Suprapubic skin (tissue), 4 donors: ENCODE data around the gene KIT. TPM values are rescaled to one million over a fixed set of nuclear protein-coding genes. Genes with fewer than 3 reads are reported as not detected.
A peak's percentile ranks its signal among the peaks of the same experiment; 100 is the strongest.

Source experiments
- DNase-seq, 2 donors: peaks; one replicate each; pipeline ENCODE4 v3.0.0-alpha.2; 2019; ENCODE audit warnings: low spot score in 2 of 2
- H3K27ac ChIP-seq: fragments of 200-600 bp; sonication (generic); one replicate; pipeline ENCODE4 v1.5.1; 2019
- H3K27me3 ChIP-seq: fragments of 200-600 bp; sonication (generic); one replicate; pipeline ENCODE4 v1.5.1; 2019
- H3K36me3 ChIP-seq: fragments of 200-600 bp; sonication (generic); one replicate; pipeline ENCODE4 v1.5.1; 2019
- H3K4me1 ChIP-seq: fragments of 200-600 bp; sonication (generic); one replicate; pipeline ENCODE4 v1.5.1; 2019
- H3K4me3 ChIP-seq: fragments of 200-600 bp; sonication (generic); one replicate; pipeline ENCODE4 v1.5.1; 2019; ENCODE audit warnings: mild to moderate bottlenecking
- H3K9me3 ChIP-seq: fragments of 200-600 bp; sonication (generic); one replicate; pipeline ENCODE4 v1.5.1; 2019
- CTCF ChIP-seq, 2 donors: fragments of 200-600 bp in 1 of 2; fragments of 450-650 bp in 1 of 2; sonication (generic) in 1 of 2; IDR thresholded peaks; one replicate each; pipeline ENCODE4 v1.5.1; 2016 to 2019; ENCODE audit warnings: antibody characterized with exemption in 2 of 2, mild to moderate bottlenecking in 1 of 2, moderate library complexity in 1 of 2
- EP300 ChIP-seq: sonication (generic); formaldehyde crosslinking; IDR thresholded peaks from one replicate; pipeline ENCODE4 v1.6.1; 2017; ENCODE audit warnings: antibody characterized with exemption
- POLR2A ChIP-seq, 2 donors: fragments of 450-650 bp; IDR thresholded peaks; one replicate each; pipeline ENCODE4 v1.6.1; 2017; ENCODE audit warnings: antibody characterized with exemption in 2 of 2, mild to moderate bottlenecking in 2 of 2, moderate library complexity in 2 of 2
- POLR2AphosphoS5 ChIP-seq, 3 donors: sonication (generic); formaldehyde crosslinking; IDR thresholded peaks; one replicate each; pipeline ENCODE4 v1.6.1; 2017; ENCODE audit warnings: antibody characterized with exemption in 3 of 3
- WGBS: methylation state at CpG from one replicate; pipeline ENCODE4 v1.1.5; 2018; 5-methylcytosine and 5-hydroxymethylcytosine counted together
- total RNA-seq, 4 donors: library from RNA; depleted of rRNA; stranded (reverse); fragments of >200 nt; gene quantifications; one replicate each; pipeline ENCODE4 v1.1.0, GENCODE V29; 2016

The KIT gene
- total RNA-seq, 4 donors from 2014 or later, result 17.8 to 72.7 (median 56.1) TPM

- 78% methylated on average over 7 of the region's 7 CpGs for WGBS
- no peaks in the 10 kb centered on the region for H3K36me3 ChIP-seq
- TF ChIP-seq CTCF (IDR thresholded peaks at IDR 0.05) (no peak), POLR2A (IDR thresholded peaks at IDR 0.05) (no peak), POLR2AphosphoS5 (IDR thresholded peaks at IDR 0.05) (no peak), EP300 (no peak)
- no peaks in the 10 kb centered on the region for H3K27me3 ChIP-seq
- H3K4me1 ChIP-seq, result no peaks in the 10 kb centered on the region
- no peak overlapping the region for H3K27ac ChIP-seq
- H3K9me3 ChIP-seq, result no peaks in the 10 kb centered on the region
- no peak overlapping the region for H3K4me3 ChIP-seq
- DNase-seq, result no peak
Measured at GRCh38 chr4:54677853-54678650, 20.3 kb downstream of the KIT start.

- H3K4me3 ChIP-seq, result no peak overlapping the region
- DNase-seq, result no peak
- H3K9me3 ChIP-seq, result no peaks in the 10 kb centered on the region
- no peak for TF ChIP-seq POLR2A (IDR thresholded peaks at IDR 0.05)
- no peak for TF ChIP-seq CTCF (IDR thresholded peaks at IDR 0.05)
- TF ChIP-seq EP300, result no peak
- TF ChIP-seq POLR2AphosphoS5 (IDR thresholded peaks at IDR 0.05), result no peak
- peaks cover under 1% of the 10 kb centered on the region for H3K4me1 ChIP-seq
- no peak overlapping the region for H3K27ac ChIP-seq
- no peaks in the 10 kb centered on the region for H3K27me3 ChIP-seq
- H3K36me3 ChIP-seq, result no peaks in the 10 kb centered on the region
Measured at GRCh38 chr4:54678826-54679225, 21.1 kb downstream of the KIT start.

- Histone ChIP-seq H3K4me3 (no peak overlapping the region), H3K9me3 (no peaks in the 10 kb centered on the region), H3K4me1 (peaks cover 3% of the 10 kb centered on the region), H3K27ac (no peak overlapping the region), H3K27me3 (no peaks in the 10 kb centered on the region), H3K36me3 (no peaks in the 10 kb centered on the region)
- 94% methylated on average over 1 of the region's 1 CpG for WGBS
- DNase-seq, result no peak
- TF ChIP-seq CTCF (IDR thresholded peaks at IDR 0.05) (no peak), POLR2AphosphoS5 (IDR thresholded peaks at IDR 0.05) (no peak), EP300 (no peak), POLR2A (IDR thresholded peaks at IDR 0.05) (no peak)
Measured at GRCh38 chr4:54679813-54680212, 22.1 kb downstream of the KIT start.

GRCh38 chr4:54683616-54684346 is 26.0 kb downstream of the KIT start:
- H3K4me3 ChIP-seq, result no peak overlapping the region

More at GRCh38 chr4:54683616-54684346, 26.0 kb downstream of the KIT start:
- H3K36me3 ChIP-seq, result no peaks in the 10 kb centered on the region
- 66% methylated on average over 5 of the region's 8 CpGs for WGBS
- H3K9me3 ChIP-seq, result no peaks in the 10 kb centered on the region
- TF ChIP-seq EP300 (no peak), POLR2A (IDR thresholded peaks at IDR 0.05) (no peak), CTCF (IDR thresholded peaks at IDR 0.05) (peak; percentile 6 to 45), POLR2AphosphoS5 (IDR thresholded peaks at IDR 0.05) (no peak)
- DNase-seq, result no peak
- H3K4me1 ChIP-seq, result peaks cover 3% of the 10 kb centered on the region
- no peaks in the 10 kb centered on the region for H3K27me3 ChIP-seq
- no peak overlapping the region for H3K27ac ChIP-seq
